GM23338 (cell line): ENCODE measurements around the gene SLC9A3. TPM values are rescaled to one million over a fixed set of nuclear protein-coding genes. Genes with fewer than 3 reads are reported as not detected.

Source experiments
- ATAC-seq: fragments of 200-7000 bp; cut with Tn5 transposase; 3 replicates; pipeline ENCODE4 v1.9.1; 2020
- DNase-seq: peaks from one replicate; pipeline ENCODE4 v3.0.0-alpha.2; 2015; ENCODE audit warnings: low spot score
- H2AFZ ChIP-seq: fragments of 200-600 bp; sonication (generic); 2 replicates; pipeline ENCODE4 v1.8.0; 2016; ENCODE audit warnings: antibody characterized with exemption, mild to moderate bottlenecking, moderate library complexity
- H3F3A ChIP-seq: fragments of 200-600 bp; sonication (generic); replicated peaks from 2 replicates; pipeline ENCODE4 v1.8.0; 2017; ENCODE audit warnings: antibody characterized with exemption, mixed run types, low read depth
- H3K27ac ChIP-seq: fragments of 200-600 bp; sonication (generic); 2 replicates; pipeline ENCODE4 v1.6.1; 2016; ENCODE audit warnings: low read depth
- H3K27me3 ChIP-seq: fragments of 200-600 bp; sonication (generic); 2 replicates; pipeline ENCODE4 v1.8.0; 2016; ENCODE audit warnings: mild to moderate bottlenecking, mixed run types, moderate library complexity; ENCODE audit not compliant: insufficient read depth
- H3K36me3 ChIP-seq: fragments of 200-600 bp; sonication (generic); 2 replicates; pipeline ENCODE4 v1.8.0; 2016; ENCODE audit warnings: mild to moderate bottlenecking; ENCODE audit not compliant: insufficient read depth
- H3K4me1 ChIP-seq: fragments of 200-600 bp; sonication (generic); 2 replicates; pipeline ENCODE4 v1.8.0; 2016; ENCODE audit warnings: mild to moderate bottlenecking, moderate library complexity; ENCODE audit not compliant: insufficient read depth
- H3K4me2 ChIP-seq: fragments of 200-600 bp; sonication (generic); 2 replicates; pipeline ENCODE4 v1.7.1; 2017; ENCODE audit warnings: mixed run types
- H3K4me3 ChIP-seq: fragments of 200-600 bp; sonication (generic); 2 replicates; pipeline ENCODE4 v1.6.1; 2016; ENCODE audit warnings: mixed run types
- H3K79me2 ChIP-seq: fragments of 200-600 bp; sonication (generic); replicated peaks from 2 replicates; pipeline ENCODE4 v1.8.0; 2017; ENCODE audit warnings: mild to moderate bottlenecking; ENCODE audit not compliant: insufficient read depth
- H3K9me2 ChIP-seq: fragments of 200-600 bp; sonication (generic); 2 replicates; pipeline ENCODE4 v1.8.0; 2017; ENCODE audit not compliant: insufficient read depth
- H4K20me1 ChIP-seq: fragments of 200-600 bp; sonication (generic); replicated peaks from 2 replicates; pipeline ENCODE4 v1.8.0; 2017; ENCODE audit warnings: mild to moderate bottlenecking; ENCODE audit not compliant: insufficient read depth
- H3K27ac Mint-ChIP-seq: 2 replicates; pipeline ENCODE4 v1.8.0; 2020; ENCODE audit warnings: inconsistent platforms, mild to moderate bottlenecking, moderate library complexity, mixed read lengths
- H3K27me3 Mint-ChIP-seq: 3 replicates; pipeline ENCODE4 v1.8.0; 2022; ENCODE audit warnings: low read depth, mild to moderate bottlenecking, moderate library complexity, mixed read lengths, inconsistent platforms; ENCODE audit not compliant: insufficient read depth, poor library complexity
- H3K36me3 Mint-ChIP-seq: 3 replicates; pipeline ENCODE4 v1.8.0; 2021; ENCODE audit warnings: low read depth, mild to moderate bottlenecking, inconsistent platforms, moderate library complexity, mixed read lengths
- H3K4me1 Mint-ChIP-seq: 3 replicates; pipeline ENCODE4 v1.8.0; 2020; ENCODE audit warnings: mild to moderate bottlenecking, inconsistent platforms, mixed read lengths
- H3K4me3 Mint-ChIP-seq: 3 replicates; pipeline ENCODE4 v1.8.0; 2021; ENCODE audit warnings: moderate library complexity, mild to moderate bottlenecking, inconsistent platforms, mixed read lengths
- H3K9me3 Mint-ChIP-seq: 3 replicates; pipeline ENCODE4 v1.8.0; 2020; ENCODE audit warnings: moderate library complexity, mild to moderate bottlenecking, inconsistent platforms, mixed read lengths
- CREB1 ChIP-seq: fragments of 250-450 bp; sonication (Bioruptor Pico); IDR thresholded peaks from 2 replicates; pipeline ENCODE4 v1.5.0; 2020; ENCODE audit warnings: low read depth, mild to moderate bottlenecking, moderate library complexity
- EZH2 ChIP-seq: fragments of 200-600 bp; sonication (generic); IDR thresholded peaks from one replicate; pipeline ENCODE4 v1.8.0; 2017; ENCODE audit warnings: antibody characterized with exemption, mild to moderate bottlenecking, low read depth; ENCODE audit not compliant: unreplicated experiment
- EZH2phosphoT487 ChIP-seq: fragments of 200-600 bp; sonication (generic); IDR thresholded peaks from one replicate; pipeline ENCODE4 v1.8.1; 2018; ENCODE audit warnings: antibody characterized with exemption; ENCODE audit not compliant: unreplicated experiment
- JUNB ChIP-seq: IDR thresholded peaks from one replicate; pipeline ENCODE4 v1.6.1; 2016; ENCODE audit warnings: antibody characterized with exemption; ENCODE audit not compliant: unreplicated experiment
- NANOG ChIP-seq: IDR thresholded peaks from 2 replicates; pipeline ENCODE4 v1.6.1; 2016; ENCODE audit warnings: antibody characterized with exemption, borderline replicate concordance
- POLR2AphosphoS5 ChIP-seq: IDR thresholded peaks from 2 replicates; pipeline ENCODE4 v1.6.1; 2016; ENCODE audit warnings: antibody characterized with exemption, low read depth
- STAT1 ChIP-seq: IDR thresholded peaks from one replicate; pipeline ENCODE4 v1.6.1; 2016; ENCODE audit warnings: antibody characterized with exemption; ENCODE audit not compliant: unreplicated experiment
- ZNF114 ChIP-seq: fragments of 250-450 bp; sonication (Bioruptor Pico); IDR thresholded peaks from 2 replicates; pipeline ENCODE4 v1.5.0; 2020; ENCODE audit warnings: mild to moderate bottlenecking, moderate library complexity
- ZNF331 ChIP-seq: fragments of 250-450 bp; sonication (Bioruptor Pico); IDR thresholded peaks from 2 replicates; pipeline ENCODE4 v1.5.0; 2020; ENCODE audit warnings: low read depth, mild to moderate bottlenecking, moderate library complexity
- polyA plus RNA-seq: library from polyadenylated mRNA; unstranded; fragments of >200 nt; fragmentation: Nextera tagmentation; extraction: Ambion mirVana; gene quantifications from 2 replicates; pipeline ENCODE4 v1.2.1, GENCODE V29; 2016
- total RNA-seq: library from RNA; depleted of rRNA; stranded (reverse); fragments of >200 nt; shearing (Covaris generic); gene quantifications from 2 replicates; pipeline ENCODE4 v1.2.3, GENCODE V29; 2014
- TF ChIP-seq, protein P1 (sequence below): IDR thresholded peaks from 2 replicates; pipeline ENCODE4 v1.6.1; 2016; ENCODE audit warnings: antibody characterized with exemption
- TF ChIP-seq, protein P2 (sequence below), 2 experiments: fragments of 200-600 bp in 1 of 2; sonication (generic) in 1 of 2; conservative IDR thresholded peaks; 2 replicates each; pipeline versions ENCODE4 v1.5.1 to v1.6.1; 2016 to 2017; ENCODE audit warnings: antibody characterized with exemption in 2 of 2, low read depth in 2 of 2, mild to moderate bottlenecking in 2 of 2, moderate library complexity in 1 of 2
- TF ChIP-seq, protein P3 (sequence below): fragments of 250-450 bp; sonication (Bioruptor Pico); IDR thresholded peaks from 2 replicates; pipeline ENCODE4 v1.5.0; 2020; ENCODE audit warnings: mild to moderate bottlenecking, moderate library complexity
- TF ChIP-seq, protein P4 (sequence below): IDR thresholded peaks from one replicate; pipeline ENCODE4 v1.6.1; 2018; ENCODE audit warnings: antibody characterized with exemption; ENCODE audit not compliant: unreplicated experiment

SLC9A3 gene
- total and polyA plus RNA-seq, 2 experiments from 2014 or later: 0.39 to 3.1 TPM

DNA sequence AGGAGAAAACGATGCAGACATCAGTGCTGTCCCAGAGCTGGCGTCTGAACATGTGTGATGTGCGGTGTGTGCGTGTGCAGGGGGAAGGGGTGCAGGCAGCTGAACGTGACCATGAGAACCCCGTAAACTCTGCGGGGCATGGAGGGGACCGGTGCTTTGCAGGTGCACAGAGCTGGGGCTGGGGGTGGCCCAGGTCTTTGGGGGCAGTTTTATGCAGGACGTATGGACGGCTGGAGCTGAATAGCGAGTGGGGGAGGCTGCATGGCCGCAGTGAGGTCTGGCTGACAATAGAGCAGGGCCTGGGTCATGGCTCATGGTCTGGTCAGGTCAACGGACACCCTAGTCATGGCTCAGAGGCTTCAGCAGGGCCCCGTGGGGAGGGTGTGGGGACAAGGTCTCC is 84.6 kb downstream of the SLC9A3 start:
- H3F3A ChIP-seq: no peaks in the 10 kb centered on the region
- peaks cover 6% of the 10 kb centered on the region; the same call in 1 of the 2 replicates for H3K4me1 ChIP-seq
- no peaks in the 10 kb centered on the region for H3K27me3 ChIP-seq
- no peak overlapping the region for H3K27ac ChIP-seq
- Mint-ChIP-seq H3K36me3 (no peaks in the 10 kb centered on the region; the same call in 2 of the 3 replicates), H3K27me3 (peaks cover 17% of the 10 kb centered on the region), H3K4me1 (peaks cover 3% of the 10 kb centered on the region; the same call in 2 of the 3 replicates), H3K27ac (no peak overlapping the region), H3K9me3 (0 out of 3 replicates have a peak, but pooled peaks cover 3% of the 10 kb centered on the region), H3K4me3 (no peak overlapping the region)
- H3K4me2 ChIP-seq: no peak overlapping the region
- DNase-seq (no peak), ATAC-seq (no peak)
- no peaks in the 10 kb centered on the region for H3K36me3 ChIP-seq
- TF ChIP-seq, protein P1, sequence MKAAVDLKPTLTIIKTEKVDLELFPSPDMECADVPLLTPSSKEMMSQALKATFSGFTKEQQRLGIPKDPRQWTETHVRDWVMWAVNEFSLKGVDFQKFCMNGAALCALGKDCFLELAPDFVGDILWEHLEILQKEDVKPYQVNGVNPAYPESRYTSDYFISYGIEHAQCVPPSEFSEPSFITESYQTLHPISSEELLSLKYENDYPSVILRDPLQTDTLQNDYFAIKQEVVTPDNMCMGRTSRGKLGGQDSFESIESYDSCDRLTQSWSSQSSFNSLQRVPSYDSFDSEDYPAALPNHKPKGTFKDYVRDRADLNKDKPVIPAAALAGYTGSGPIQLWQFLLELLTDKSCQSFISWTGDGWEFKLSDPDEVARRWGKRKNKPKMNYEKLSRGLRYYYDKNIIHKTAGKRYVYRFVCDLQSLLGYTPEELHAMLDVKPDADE: no peak
- no peak for TF ChIP-seq POLR2AphosphoS5
- TF ChIP-seq, protein P2, sequence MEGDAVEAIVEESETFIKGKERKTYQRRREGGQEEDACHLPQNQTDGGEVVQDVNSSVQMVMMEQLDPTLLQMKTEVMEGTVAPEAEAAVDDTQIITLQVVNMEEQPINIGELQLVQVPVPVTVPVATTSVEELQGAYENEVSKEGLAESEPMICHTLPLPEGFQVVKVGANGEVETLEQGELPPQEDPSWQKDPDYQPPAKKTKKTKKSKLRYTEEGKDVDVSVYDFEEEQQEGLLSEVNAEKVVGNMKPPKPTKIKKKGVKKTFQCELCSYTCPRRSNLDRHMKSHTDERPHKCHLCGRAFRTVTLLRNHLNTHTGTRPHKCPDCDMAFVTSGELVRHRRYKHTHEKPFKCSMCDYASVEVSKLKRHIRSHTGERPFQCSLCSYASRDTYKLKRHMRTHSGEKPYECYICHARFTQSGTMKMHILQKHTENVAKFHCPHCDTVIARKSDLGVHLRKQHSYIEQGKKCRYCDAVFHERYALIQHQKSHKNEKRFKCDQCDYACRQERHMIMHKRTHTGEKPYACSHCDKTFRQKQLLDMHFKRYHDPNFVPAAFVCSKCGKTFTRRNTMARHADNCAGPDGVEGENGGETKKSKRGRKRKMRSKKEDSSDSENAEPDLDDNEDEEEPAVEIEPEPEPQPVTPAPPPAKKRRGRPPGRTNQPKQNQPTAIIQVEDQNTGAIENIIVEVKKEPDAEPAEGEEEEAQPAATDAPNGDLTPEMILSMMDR (conservative IDR thresholded peaks at IDR 0.05; ENCODE audit: low read depth in 2 of 2): no peak
- no peak for TF ChIP-seq EZH2phosphoT487
- TF ChIP-seq EZH2: no peak
- no peak for TF ChIP-seq ZNF114 (CRISPR knock-in tag)
- no peak for TF ChIP-seq CREB1 (CRISPR knock-in tag)
- TF ChIP-seq, protein P3, sequence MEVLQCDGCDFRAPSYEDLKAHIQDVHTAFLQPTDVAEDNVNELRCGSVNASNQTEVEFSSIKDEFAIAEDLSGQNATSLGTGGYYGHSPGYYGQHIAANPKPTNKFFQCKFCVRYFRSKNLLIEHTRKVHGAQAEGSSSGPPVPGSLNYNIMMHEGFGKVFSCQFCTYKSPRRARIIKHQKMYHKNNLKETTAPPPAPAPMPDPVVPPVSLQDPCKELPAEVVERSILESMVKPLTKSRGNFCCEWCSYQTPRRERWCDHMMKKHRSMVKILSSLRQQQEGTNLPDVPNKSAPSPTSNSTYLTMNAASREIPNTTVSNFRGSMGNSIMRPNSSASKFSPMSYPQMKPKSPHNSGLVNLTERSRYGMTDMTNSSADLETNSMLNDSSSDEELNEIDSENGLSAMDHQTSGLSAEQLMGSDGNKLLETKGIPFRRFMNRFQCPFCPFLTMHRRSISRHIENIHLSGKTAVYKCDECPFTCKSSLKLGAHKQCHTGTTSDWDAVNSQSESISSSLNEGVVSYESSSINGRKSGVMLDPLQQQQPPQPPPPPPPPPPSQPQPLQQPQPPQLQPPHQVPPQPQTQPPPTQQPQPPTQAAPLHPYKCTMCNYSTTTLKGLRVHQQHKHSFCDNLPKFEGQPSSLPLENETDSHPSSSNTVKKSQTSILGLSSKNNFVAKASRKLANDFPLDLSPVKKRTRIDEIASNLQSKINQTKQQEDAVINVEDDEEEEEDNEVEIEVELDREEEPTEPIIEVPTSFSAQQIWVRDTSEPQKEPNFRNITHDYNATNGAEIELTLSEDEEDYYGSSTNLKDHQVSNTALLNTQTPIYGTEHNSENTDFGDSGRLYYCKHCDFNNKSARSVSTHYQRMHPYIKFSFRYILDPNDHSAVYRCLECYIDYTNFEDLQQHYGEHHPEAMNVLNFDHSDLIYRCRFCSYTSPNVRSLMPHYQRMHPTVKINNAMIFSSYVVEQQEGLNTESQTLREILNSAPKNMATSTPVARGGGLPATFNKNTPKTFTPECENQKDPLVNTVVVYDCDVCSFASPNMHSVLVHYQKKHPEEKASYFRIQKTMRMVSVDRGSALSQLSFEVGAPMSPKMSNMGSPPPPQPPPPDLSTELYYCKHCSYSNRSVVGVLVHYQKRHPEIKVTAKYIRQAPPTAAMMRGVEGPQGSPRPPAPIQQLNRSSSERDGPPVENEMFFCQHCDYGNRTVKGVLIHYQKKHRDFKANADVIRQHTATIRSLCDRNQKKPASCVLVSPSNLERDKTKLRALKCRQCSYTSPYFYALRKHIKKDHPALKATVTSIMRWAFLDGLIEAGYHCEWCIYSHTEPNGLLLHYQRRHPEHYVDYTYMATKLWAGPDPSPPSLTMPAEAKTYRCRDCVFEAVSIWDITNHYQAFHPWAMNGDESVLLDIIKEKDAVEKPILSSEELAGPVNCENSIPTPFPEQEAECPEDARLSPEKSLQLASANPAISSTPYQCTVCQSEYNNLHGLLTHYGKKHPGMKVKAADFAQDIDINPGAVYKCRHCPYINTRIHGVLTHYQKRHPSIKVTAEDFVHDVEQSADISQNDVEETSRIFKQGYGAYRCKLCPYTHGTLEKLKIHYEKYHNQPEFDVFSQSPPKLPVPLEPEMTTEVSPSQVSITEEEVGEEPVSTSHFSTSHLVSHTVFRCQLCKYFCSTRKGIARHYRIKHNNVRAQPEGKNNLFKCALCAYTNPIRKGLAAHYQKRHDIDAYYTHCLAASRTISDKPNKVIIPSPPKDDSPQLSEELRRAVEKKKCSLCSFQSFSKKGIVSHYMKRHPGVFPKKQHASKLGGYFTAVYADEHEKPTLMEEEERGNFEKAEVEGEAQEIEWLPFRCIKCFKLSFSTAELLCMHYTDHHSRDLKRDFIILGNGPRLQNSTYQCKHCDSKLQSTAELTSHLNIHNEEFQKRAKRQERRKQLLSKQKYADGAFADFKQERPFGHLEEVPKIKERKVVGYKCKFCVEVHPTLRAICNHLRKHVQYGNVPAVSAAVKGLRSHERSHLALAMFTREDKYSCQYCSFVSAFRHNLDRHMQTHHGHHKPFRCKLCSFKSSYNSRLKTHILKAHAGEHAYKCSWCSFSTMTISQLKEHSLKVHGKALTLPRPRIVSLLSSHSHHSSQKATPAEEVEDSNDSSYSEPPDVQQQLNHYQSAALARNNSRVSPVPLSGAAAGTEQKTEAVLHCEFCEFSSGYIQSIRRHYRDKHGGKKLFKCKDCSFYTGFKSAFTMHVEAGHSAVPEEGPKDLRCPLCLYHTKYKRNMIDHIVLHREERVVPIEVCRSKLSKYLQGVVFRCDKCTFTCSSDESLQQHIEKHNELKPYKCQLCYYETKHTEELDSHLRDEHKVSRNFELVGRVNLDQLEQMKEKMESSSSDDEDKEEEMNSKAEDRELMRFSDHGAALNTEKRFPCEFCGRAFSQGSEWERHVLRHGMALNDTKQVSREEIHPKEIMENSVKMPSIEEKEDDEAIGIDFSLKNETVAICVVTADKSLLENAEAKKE (CRISPR knock-in tag): no peak
- TF ChIP-seq ZNF331 (CRISPR knock-in tag): no peak
- TF ChIP-seq, protein P4, sequence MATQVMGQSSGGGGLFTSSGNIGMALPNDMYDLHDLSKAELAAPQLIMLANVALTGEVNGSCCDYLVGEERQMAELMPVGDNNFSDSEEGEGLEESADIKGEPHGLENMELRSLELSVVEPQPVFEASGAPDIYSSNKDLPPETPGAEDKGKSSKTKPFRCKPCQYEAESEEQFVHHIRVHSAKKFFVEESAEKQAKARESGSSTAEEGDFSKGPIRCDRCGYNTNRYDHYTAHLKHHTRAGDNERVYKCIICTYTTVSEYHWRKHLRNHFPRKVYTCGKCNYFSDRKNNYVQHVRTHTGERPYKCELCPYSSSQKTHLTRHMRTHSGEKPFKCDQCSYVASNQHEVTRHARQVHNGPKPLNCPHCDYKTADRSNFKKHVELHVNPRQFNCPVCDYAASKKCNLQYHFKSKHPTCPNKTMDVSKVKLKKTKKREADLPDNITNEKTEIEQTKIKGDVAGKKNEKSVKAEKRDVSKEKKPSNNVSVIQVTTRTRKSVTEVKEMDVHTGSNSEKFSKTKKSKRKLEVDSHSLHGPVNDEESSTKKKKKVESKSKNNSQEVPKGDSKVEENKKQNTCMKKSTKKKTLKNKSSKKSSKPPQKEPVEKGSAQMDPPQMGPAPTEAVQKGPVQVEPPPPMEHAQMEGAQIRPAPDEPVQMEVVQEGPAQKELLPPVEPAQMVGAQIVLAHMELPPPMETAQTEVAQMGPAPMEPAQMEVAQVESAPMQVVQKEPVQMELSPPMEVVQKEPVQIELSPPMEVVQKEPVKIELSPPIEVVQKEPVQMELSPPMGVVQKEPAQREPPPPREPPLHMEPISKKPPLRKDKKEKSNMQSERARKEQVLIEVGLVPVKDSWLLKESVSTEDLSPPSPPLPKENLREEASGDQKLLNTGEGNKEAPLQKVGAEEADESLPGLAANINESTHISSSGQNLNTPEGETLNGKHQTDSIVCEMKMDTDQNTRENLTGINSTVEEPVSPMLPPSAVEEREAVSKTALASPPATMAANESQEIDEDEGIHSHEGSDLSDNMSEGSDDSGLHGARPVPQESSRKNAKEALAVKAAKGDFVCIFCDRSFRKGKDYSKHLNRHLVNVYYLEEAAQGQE: no peak
- TF ChIP-seq NANOG: no peak
- TF ChIP-seq STAT1: no peak
- no peak for TF ChIP-seq JUNB
- H3K4me3 ChIP-seq: no peak overlapping the region
- H3K9me2 ChIP-seq: no peaks in the 10 kb centered on the region
- peaks cover 14% of the 10 kb centered on the region for H3K79me2 ChIP-seq
- H2AFZ ChIP-seq: no peak overlapping the region
- no peaks in the 10 kb centered on the region for H4K20me1 ChIP-seq
